ENCODE data around the gene PHF21A. TPM values are rescaled to one million over a fixed set of nuclear protein-coding genes. Genes with fewer than 3 reads are reported as not detected.
A peak's percentile ranks its signal among the peaks of the same experiment; 100 is the strongest.

The PHF21A gene
- polyA plus RNA-seq, 3 donors, result 6.2 to 95.2 (median 14.0) TPM

- H3K79me2 ChIP-seq (ENCODE audit: insufficient read depth, low read length), result peaks cover 87% of the 10 kb centered on the region
- H3K36me3 ChIP-seq (replicated peaks in 1 of 2; ENCODE audit: control insufficient read depth in 1 of 2, insufficient read depth in 2 of 2, low read length in 2 of 2), result no peaks in the 10 kb centered on the region
- no peak overlapping the region for H2AFZ ChIP-seq (ENCODE audit: insufficient read depth, low read depth, low read length, poor library complexity, severe bottlenecking)
- peak overlapping the region in 1 of 2 donors; percentile 3 for H3K27ac ChIP-seq (ENCODE audit: low read depth in 1 of 2, low read length in 2 of 2)
- no peaks in the 10 kb centered on the region for H3K9me3 ChIP-seq (replicated peaks in 1 of 2; ENCODE audit: control insufficient read depth in 1 of 2, insufficient read depth in 1 of 2, low read length in 2 of 2)
- intact Hi-C loops (cut with micrococcal nuclease), result no loop called here
- no peak overlapping the region for H3K9ac ChIP-seq (ENCODE audit: insufficient read depth, low read length, poor library complexity, severe bottlenecking)
- H3K4me1 Mint-ChIP-seq, result peaks cover 53% of the 10 kb centered on the region
- H3K4me3 Mint-ChIP-seq, result no peak overlapping the region
- peak overlapping the region in 3 of 7 donors; percentile 22 to 46 (median 35) for H3K27ac Mint-ChIP-seq
- peaks cover 68% of the 10 kb centered on the region for H4K20me1 ChIP-seq (ENCODE audit: insufficient read depth, low read length)
- DNase-seq, result no peak
- WGBS (ENCODE audit: insufficient coverage), result 100% methylated on average over 1 of the region's 3 CpGs
- H3K27me3 ChIP-seq (ENCODE audit: control insufficient read depth in 2 of 2, insufficient read depth in 2 of 2, low read length in 2 of 2), result no peaks in the 10 kb centered on the region
- peaks cover 0 to 3% (median 0%) of the 10 kb centered on the region in 3 donors for H3K27me3 Mint-ChIP-seq (ENCODE audit: low read depth in 3 of 3)
- TF ChIP-seq, protein P1, sequence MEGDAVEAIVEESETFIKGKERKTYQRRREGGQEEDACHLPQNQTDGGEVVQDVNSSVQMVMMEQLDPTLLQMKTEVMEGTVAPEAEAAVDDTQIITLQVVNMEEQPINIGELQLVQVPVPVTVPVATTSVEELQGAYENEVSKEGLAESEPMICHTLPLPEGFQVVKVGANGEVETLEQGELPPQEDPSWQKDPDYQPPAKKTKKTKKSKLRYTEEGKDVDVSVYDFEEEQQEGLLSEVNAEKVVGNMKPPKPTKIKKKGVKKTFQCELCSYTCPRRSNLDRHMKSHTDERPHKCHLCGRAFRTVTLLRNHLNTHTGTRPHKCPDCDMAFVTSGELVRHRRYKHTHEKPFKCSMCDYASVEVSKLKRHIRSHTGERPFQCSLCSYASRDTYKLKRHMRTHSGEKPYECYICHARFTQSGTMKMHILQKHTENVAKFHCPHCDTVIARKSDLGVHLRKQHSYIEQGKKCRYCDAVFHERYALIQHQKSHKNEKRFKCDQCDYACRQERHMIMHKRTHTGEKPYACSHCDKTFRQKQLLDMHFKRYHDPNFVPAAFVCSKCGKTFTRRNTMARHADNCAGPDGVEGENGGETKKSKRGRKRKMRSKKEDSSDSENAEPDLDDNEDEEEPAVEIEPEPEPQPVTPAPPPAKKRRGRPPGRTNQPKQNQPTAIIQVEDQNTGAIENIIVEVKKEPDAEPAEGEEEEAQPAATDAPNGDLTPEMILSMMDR (IDR thresholded peaks at IDR 0.05), result no peak
- no peak overlapping the region for H3K4me3 ChIP-seq (replicated peaks in 1 of 3; ENCODE audit: low read depth in 2 of 3, low read length in 3 of 3)
- no peak overlapping the region for H3K4me2 ChIP-seq (replicated peaks; ENCODE audit: extremely low read depth, low read length, poor library complexity, severe bottlenecking)
- H3K9me3 Mint-ChIP-seq, result peaks cover 0 to 2% (median 0%) of the 10 kb centered on the region in 7 donors
- peaks cover 36 to 67% of the 10 kb centered on the region in 2 donors for H3K4me1 ChIP-seq (ENCODE audit: control insufficient read depth in 1 of 2, insufficient read depth in 2 of 2, low read length in 2 of 2)
- peaks cover 3 to 13% of the 10 kb centered on the region in 2 donors for H3K36me3 Mint-ChIP-seq
These were observed 5.1 kb downstream of the PHF21A start for GRCh38 chr11:46116007-46116711.

DNA sequence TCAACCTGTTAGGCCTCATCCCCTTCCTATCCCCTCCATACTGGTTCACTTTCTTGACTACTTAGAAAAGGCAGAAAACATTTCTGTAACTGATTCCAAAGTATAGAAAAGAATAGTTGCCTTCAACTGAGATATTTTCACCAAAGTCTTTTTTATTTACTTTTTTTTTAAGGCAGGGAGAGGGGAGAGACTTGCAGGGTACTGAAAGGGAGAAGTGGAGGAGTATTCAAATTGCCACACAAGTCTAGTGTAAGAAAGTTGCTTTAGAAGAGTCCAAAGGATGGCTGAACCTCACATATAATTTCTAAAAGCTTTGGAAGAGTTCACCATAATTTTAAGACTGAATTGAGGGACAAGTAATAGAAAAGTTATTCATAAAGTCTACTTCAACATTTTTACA lies 6.3 kb downstream of the PHF21A start:
- peaks cover 0 to 3% (median 0%) of the 10 kb centered on the region in 3 donors for H3K27me3 Mint-ChIP-seq (ENCODE audit: low read depth in 3 of 3)
- H4K20me1 ChIP-seq (ENCODE audit: insufficient read depth, low read length), result peaks cover 80% of the 10 kb centered on the region
- intact Hi-C loops (cut with micrococcal nuclease), result no loop called here
- H3K9ac ChIP-seq (ENCODE audit: insufficient read depth, low read length, poor library complexity, severe bottlenecking), result no peak overlapping the region
- H3K27ac ChIP-seq (ENCODE audit: low read depth in 1 of 2, low read length in 2 of 2), result peak overlapping the region in 1 of 2 donors; percentile 63
- H3K4me2 ChIP-seq (replicated peaks; ENCODE audit: extremely low read depth, low read length, poor library complexity, severe bottlenecking), result no peak overlapping the region
- H3K27me3 ChIP-seq (ENCODE audit: control insufficient read depth in 2 of 2, insufficient read depth in 2 of 2, low read length in 2 of 2), result no peaks in the 10 kb centered on the region
- H3K36me3 ChIP-seq (replicated peaks in 1 of 2; ENCODE audit: control insufficient read depth in 1 of 2, insufficient read depth in 2 of 2, low read length in 2 of 2), result no peaks in the 10 kb centered on the region
- peak overlapping the region in 3 of 7 donors; percentile 28 to 62 (median 57) for H3K27ac Mint-ChIP-seq
- TF ChIP-seq, protein P1 (IDR thresholded peaks at IDR 0.05), result no peak
- peaks cover 3 to 13% of the 10 kb centered on the region in 2 donors for H3K36me3 Mint-ChIP-seq
- peaks cover 36 to 67% of the 10 kb centered on the region in 2 donors for H3K4me1 ChIP-seq (ENCODE audit: control insufficient read depth in 1 of 2, insufficient read depth in 2 of 2, low read length in 2 of 2)
- DNase-seq, result no peak
- peaks cover 93% of the 10 kb centered on the region for H3K79me2 ChIP-seq (ENCODE audit: insufficient read depth, low read length)
- H2AFZ ChIP-seq (ENCODE audit: insufficient read depth, low read depth, low read length, poor library complexity, severe bottlenecking), result no peak overlapping the region
- no peaks in the 10 kb centered on the region for H3K9me3 ChIP-seq (replicated peaks in 1 of 2; ENCODE audit: control insufficient read depth in 1 of 2, insufficient read depth in 1 of 2, low read length in 2 of 2)
- H3K4me3 ChIP-seq (replicated peaks in 1 of 3; ENCODE audit: low read depth in 2 of 3, low read length in 3 of 3), result no peak overlapping the region
- H3K4me1 Mint-ChIP-seq, result peaks cover 53% of the 10 kb centered on the region
- no peak overlapping the region for H3K4me3 Mint-ChIP-seq
- H3K9me3 Mint-ChIP-seq, result peaks cover 0 to 2% (median 0%) of the 10 kb centered on the region in 7 donors

Measured in CD14-positive monocyte (primary cell).